GM21515 (cell line): Measurements from ENCODE around the gene PNPLA7.

Experiments
- ATAC-seq: cut with Tn5 transposase; IDR thresholded peaks from one replicate; pipeline ENCODE4 v1.9.1; 2021; ENCODE audit not compliant: unreplicated experiment

Gene PNPLA7

GRCh38 chr9:137462986-137463930 is 86.9 kb downstream of the PNPLA7 start:
- no peak for ATAC-seq

DNA sequence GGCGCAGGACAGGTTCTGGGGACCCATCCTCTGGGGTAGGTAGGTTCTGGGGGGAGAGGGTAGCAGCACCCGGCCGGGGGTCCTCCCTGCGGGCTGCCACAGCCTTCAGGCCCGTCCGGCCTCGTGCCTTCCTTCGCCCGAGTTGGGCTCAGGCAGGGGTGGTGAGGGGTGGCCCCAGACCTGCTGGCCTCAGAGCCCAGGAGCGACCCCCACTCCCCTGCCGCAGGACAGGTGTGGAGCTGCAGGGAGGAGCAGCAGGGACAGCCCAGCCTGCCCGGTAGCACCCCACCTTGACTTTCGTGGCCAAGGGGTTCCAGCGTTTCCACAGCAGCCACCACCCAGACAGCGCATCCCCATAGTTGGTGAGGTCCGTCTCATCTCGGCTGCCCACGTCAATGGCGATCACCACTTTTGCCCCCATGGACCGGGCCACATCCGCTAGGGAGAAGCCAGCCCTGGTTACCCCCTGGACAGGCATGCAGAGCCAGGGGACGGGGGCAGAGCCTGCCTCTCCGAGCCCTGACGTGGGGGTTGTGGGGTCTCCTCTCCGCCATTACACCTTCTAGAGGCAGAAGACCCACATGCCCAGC is 87.7 kb downstream of the PNPLA7 start:
- no peak for ATAC-seq

DNA sequence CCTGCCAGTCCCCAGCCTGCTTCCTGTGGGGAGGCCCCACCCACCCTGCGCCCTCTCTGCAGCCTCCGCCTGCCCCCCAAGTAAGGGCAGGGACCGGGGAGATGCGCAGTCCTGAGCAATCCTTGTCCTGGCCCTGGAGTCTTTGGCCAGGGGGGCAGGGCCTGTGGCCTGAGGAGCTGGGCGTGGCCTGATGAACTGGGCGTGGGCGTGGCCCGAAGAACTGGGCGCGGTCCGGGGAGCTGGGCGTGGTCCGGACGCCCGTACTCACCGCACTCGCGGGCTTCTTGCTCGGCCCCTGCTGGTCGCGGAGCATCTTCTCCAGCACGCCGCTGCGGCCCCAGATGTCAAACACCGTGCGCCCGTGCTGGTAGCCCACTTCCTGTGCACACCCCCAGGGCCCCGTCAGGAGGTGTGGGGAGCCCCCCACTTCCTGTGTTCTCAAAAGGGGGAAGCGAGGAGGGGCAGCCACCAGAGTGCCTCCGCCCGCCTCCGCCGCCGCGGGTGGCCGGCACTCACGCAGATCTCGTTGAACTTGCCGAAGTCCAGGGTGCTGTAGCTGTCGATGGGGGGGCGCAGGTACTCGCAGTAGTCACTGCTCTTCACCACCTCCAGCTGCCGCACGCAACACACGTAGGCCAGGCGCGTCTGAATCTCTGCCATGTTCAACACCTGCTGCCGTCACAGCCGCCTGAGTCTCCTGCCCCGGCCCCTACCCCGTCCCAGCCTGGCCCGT is 88.4 kb downstream of the PNPLA7 start:
- peak; percentile 38 for ATAC-seq

- ATAC-seq, result no peak
These were observed 88.9 kb downstream of the PNPLA7 start for GRCh38 chr9:137461316-137461662.

GRCh38 chr9:137460363-137461315 is 89.6 kb downstream of the PNPLA7 start:
- no peak for ATAC-seq

DNA sequence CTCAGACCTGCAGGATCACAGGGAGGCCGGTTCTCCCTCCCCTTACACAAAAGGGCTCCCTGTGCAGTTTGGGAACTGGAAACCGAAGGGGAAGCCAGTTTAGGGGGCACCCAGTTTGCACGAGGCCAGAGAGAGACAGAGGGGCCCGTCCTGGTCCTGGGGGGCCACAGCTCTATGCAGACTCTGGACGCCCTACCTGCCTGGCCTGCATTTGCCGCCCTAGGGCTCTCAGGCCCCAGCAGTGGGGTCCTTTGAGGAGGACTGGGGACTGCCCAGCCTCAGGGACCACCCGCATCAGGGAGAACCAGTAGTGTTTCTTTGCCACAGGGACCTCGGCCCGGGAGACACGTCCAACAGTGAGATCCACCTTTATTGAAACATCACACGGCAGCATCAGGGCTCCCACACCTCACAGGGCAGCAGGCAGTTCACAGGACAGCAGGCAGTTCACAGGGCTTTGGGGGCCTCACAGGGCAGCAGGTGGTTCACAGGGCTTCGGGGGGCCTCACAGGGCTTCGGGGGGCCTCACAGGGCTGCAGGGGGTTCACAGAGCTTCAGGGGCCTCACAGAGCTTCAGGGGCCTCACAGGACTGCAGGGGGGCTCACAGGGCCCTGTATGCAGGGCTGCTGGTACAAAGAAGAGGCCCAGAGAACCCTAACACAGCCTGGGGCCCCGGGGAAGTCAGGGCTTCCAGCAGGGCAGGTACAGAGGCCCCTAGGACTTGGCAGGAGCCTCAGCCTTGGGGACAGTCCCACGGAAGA is 90.4 kb downstream of the PNPLA7 start:
- ATAC-seq, result no peak

- peak; percentile 53 for ATAC-seq
These were observed 91.0 kb downstream of the PNPLA7 start, which contains the start of gene NSMF for GRCh38 chr9:137459152-137459600. TSS of gene NSMF (minus strand) at chr9:137459334. CDS start at chr9:137459102, 232 bp downstream.

DNA sequence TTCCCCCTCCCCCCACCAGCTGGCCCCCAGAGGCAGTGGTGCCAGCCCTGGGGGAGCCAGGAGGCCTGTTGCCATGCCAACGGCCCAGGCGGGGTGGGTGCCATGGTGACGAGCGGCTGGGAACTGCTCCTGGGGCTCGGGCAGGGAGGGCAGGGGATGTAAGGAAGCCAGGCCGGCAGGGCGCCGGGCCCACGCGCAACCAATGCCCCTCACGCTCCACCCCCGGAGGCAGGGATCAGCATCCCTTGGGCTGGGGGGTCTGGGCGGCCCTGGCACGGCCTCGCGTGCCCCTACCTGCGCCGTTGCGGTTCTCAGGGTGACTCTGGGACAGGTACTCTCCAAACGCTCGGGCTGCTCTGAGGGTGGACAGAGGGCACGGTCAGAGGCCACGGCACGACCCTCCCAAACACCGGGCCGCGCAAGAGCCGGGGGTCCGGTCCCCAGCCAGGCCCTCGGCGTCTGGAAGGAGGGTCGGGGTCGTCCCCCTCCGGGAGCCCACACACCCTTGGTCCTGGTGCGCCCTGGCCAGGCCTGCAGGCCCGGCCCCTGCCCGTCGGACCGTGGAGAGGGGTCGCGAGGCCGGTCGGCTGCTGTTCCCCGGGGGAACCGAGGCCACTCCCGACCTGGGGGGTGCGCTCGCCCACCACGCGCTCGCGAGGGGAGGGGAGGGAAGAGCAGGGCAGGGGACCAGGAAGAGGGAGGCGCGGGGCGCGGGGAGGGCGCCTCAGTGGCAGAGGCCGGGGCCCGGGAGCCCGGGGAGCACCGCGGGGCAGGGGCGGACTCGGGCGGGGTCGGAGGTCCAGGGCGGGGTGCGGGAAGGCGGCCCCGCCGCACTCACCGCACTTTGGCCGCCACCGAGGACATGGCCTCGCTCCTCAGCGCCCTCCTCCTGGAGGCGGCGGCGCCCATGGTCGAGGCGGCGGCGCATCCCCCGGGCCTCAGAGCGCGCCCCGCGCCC is 91.7 kb downstream of the PNPLA7 start:
- peak; percentile 9 for ATAC-seq

GRCh38 chr9:137457406-137458193 is 92.6 kb downstream of the PNPLA7 start:
- ATAC-seq, result no peak

- no peak for ATAC-seq
These were observed 93.3 kb downstream of the PNPLA7 start for GRCh38 chr9:137456864-137457405.

- ATAC-seq, result no peak
These were observed 93.9 kb downstream of the PNPLA7 start for GRCh38 chr9:137456061-137456863.

DNA sequence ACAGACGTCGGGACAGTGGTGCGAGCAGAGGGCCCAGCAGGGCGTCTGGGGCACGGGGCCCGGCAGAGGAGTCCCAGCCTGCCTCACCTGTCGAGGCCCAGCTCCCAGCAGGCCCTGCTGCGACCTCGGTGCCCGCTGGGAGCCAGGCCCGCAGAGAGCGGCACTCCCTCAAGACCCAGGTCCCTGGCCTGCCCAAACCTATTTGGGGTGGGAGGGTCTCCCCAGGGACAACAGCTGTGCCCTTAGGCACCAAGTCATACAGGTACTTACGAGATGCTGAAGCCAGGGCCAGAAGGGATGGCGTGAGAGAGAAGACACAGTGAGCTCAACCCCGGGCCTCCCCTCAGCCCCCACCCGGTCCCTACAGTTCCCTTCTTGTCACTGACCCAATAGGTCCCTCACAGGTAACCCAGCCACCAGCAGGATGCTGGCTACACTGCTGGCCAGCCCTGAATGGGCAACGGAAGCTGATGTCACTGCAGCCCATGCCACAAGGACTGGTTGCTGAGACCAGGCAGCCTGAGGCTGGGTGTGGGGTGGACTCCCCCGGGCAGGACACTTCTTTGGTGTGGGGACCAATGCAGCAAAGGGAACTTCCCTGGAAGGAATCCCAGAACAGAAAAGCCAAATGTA is 94.7 kb downstream of the PNPLA7 start:
- no peak for ATAC-seq

DNA sequence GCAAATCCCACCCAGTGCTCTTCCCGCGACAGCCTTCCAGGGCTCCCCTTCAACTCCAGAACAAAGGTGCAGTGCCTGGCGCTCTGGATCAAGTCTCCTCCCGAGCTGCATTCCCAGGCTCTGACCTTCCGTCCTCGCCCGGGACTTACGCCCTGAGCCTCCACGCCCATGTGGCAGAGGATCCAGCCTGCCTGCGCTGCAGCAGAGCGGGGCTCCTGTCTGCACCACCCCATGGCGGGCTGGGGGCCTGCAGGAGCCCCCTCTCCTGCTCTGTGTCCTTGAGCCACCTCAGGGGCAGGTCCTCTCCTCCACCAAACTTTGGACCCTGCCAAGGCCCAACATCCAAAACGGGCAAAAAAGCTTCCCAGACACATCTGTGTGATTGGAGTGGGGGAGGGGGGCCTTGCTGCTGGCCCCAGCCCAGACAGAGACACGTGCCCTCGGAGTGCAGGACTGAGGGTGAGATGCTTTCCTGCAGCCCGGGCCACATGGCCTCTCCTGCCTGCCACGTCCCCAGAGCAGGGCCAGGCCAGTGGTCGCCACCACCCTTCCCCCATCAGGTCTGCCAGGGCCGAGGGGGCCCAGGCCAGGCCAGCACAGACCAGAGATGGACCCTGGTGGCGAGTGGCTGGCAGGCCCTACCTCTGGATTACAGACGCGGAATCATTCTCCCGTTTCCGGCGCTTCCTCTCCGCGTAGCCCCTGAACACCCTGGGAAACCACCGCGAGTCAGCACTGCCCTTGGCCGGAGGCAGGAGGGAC is 95.4 kb downstream of the PNPLA7 start:
- ATAC-seq, result no peak

DNA sequence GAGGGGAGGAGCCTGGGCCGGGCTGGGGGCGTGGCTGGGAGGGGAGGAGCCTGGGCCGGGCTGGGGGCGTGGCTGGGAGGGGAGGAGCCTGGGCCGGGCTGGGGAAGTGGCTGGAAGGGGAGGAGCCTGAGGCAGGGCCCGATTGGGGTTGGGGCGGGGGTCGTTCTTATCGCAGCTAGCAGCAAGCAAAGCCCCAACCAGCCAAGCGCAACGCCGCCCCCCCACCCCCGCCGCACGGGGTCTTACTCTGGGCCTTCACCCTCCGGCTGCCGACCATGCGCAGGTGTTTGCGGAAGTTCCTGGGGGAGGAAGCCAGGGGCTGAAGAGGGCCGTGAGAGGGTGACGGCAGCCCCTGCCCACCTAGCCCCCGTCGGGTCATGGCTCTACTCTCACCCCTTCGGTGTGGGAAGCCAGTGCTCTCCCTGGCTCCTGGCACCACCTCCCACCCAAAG is 96.0 kb downstream of the PNPLA7 start:
- no peak for ATAC-seq

- ATAC-seq, result peak; percentile 40
These were observed 96.5 kb downstream of the PNPLA7 start for GRCh38 chr9:137453643-137454081.
